ENCODE data around the gene HDAC8. TPM values are rescaled to one million over a fixed set of nuclear protein-coding genes. Genes with fewer than 3 reads are reported as not detected.
"Not testable (repeated sequence)": the region's sequence is repeated elsewhere in the genome, so short reads cannot be mapped to it uniquely, and the experiment has no call there.

The HDAC8 gene
- total RNA-seq, 4 donors from 2014 or later, result 19.2 to 23.3 (median 22.0) TPM

DNA sequence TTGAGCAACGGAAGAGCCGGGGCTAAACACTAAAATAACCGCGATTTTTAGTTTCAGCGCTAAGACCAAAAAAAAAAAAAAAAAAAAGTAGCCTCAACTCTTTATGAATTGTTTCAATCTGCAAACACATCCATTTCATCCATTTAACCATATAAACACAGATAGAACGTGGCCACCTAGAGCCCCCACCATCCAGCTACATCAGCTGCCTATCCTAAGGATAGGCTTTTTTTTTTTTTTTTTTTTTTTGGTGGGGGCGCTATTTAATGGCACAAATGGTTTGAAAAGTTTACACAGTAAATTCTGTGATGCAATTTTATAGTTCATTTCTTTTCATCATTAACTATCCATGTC, 492 bp upstream of the HDAC8 start:
- no peaks in the 10 kb centered on the region for H3K9me3 ChIP-seq
- no peaks in the 10 kb centered on the region for H3K27me3 ChIP-seq
- peak overlapping the region; percentile 60 to 73 (median 63) for H3K4me3 ChIP-seq
- peak overlapping the region in 2 of 4 donors; percentile 77 for H3K27ac ChIP-seq (replicated peaks in 1 of 4)
- peaks cover 0 to 8% (median 7%) of the 10 kb centered on the region in 4 donors for H3K4me1 ChIP-seq
- WGBS, result 26% methylated on average over 7 of the region's 7 CpGs
- DNase-seq (ENCODE audit: extremely low spot score), result no peak
- TF ChIP-seq POLR2A (IDR thresholded peaks at IDR 0.05; ENCODE audit: low read depth) (no peak), EP300 (IDR thresholded peaks at IDR 0.05) (no peak), POLR2AphosphoS5 (IDR thresholded peaks at IDR 0.05) (no peak)
- TF ChIP-seq, protein P1, sequence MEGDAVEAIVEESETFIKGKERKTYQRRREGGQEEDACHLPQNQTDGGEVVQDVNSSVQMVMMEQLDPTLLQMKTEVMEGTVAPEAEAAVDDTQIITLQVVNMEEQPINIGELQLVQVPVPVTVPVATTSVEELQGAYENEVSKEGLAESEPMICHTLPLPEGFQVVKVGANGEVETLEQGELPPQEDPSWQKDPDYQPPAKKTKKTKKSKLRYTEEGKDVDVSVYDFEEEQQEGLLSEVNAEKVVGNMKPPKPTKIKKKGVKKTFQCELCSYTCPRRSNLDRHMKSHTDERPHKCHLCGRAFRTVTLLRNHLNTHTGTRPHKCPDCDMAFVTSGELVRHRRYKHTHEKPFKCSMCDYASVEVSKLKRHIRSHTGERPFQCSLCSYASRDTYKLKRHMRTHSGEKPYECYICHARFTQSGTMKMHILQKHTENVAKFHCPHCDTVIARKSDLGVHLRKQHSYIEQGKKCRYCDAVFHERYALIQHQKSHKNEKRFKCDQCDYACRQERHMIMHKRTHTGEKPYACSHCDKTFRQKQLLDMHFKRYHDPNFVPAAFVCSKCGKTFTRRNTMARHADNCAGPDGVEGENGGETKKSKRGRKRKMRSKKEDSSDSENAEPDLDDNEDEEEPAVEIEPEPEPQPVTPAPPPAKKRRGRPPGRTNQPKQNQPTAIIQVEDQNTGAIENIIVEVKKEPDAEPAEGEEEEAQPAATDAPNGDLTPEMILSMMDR (IDR thresholded peaks at IDR 0.05), result no peak
- intact Hi-C loops (cut with DNase I), result no loop called here
- peaks cover 0 to 15% (median under 1%) of the 10 kb centered on the region in 4 donors for H3K36me3 ChIP-seq

DNA sequence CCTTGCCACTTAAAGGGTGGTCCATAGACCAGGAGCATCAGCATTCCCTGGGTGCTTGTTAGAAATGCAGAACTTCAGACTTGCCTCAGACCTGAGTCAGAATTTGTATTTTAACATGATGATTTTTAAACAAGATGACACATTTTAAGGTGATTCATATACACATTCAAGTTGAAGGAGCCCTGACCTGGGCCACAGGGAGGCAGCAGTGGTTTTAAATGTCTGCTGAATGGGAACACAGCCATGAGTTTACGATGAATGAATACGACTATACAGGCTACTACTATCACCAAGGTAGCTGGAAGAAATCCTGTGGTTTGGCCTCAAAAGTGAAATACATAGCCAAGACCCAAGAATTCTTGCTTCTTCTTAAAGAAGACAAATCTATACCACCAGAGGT, 2.9 kb downstream of the HDAC8 start:
- peaks cover 0 to 49% (median 18%) of the 10 kb centered on the region in 4 donors for H3K36me3 ChIP-seq
- no peak for TF ChIP-seq POLR2AphosphoS5 (IDR thresholded peaks at IDR 0.05)
- TF ChIP-seq POLR2A (IDR thresholded peaks at IDR 0.05; ENCODE audit: low read depth), result no peak
- no peak for TF ChIP-seq EP300 (IDR thresholded peaks at IDR 0.05)
- TF ChIP-seq, protein P1 (IDR thresholded peaks at IDR 0.05), result no peak
- no peak overlapping the region for H3K27ac ChIP-seq (replicated peaks in 1 of 4)
- H3K4me1 ChIP-seq, result peaks cover 0 to 8% (median 7%) of the 10 kb centered on the region in 4 donors
- WGBS, result 74% methylated on average over 2 of the region's 2 CpGs
- no peak for DNase-seq (ENCODE audit: extremely low spot score)
- no peak overlapping the region for H3K4me3 ChIP-seq
- no peaks in the 10 kb centered on the region for H3K27me3 ChIP-seq
- H3K9me3 ChIP-seq, result no peaks in the 10 kb centered on the region
- intact Hi-C loops (cut with DNase I), result no loop called here

DNA sequence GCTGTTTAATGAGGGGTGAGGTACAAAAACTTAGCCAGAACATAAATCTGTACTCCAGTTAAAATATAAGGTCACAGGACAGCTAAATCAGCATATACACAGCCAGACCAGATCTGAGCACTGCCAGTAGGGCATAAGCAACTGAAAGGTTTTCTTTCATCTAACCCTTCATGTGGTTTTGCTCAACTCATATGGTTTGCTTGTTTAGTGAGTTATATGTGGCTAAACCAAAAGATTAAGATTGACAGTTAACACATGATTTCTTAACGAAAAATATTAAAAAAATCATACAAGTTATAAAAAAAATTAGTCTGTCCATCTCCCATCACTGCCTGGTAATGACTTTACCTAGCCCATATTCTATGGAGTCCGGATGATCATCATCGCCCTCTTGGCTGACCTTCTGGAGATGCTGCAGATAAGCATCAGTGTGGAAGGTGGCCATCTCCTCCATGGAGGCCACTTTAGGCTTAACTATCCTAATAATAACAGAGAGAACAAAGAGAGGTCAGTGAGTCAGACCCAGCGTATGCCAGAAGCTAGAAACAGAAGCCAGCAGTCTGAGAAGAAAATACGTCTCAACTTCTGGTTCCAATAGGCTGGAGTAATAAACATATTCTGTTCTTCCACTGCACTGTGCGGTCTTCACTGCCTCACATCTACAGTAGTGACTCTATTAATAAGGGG, 4.1 kb downstream of the HDAC8 start:
- 69% methylated on average over 6 of the region's 6 CpGs for WGBS
- Histone ChIP-seq H3K9me3 (no peaks in the 10 kb centered on the region), H3K27me3 (no peaks in the 10 kb centered on the region), H3K36me3 (peaks cover 0 to 57% (median 20%) of the 10 kb centered on the region in 4 donors), H3K4me3 (no peak overlapping the region), H3K27ac (replicated peaks in 1 of 4) (no peak overlapping the region), H3K4me1 (peaks cover 0 to 8% (median 7%) of the 10 kb centered on the region in 4 donors)
- TF ChIP-seq POLR2A (IDR thresholded peaks at IDR 0.05; ENCODE audit: low read depth) (no peak), EP300 (IDR thresholded peaks at IDR 0.05) (no peak), POLR2AphosphoS5 (IDR thresholded peaks at IDR 0.05) (no peak)
- TF ChIP-seq, protein P1 (IDR thresholded peaks at IDR 0.05), result no peak
- intact Hi-C loops (cut with DNase I), result no loop called here
- DNase-seq (ENCODE audit: extremely low spot score), result no peak

DNA sequence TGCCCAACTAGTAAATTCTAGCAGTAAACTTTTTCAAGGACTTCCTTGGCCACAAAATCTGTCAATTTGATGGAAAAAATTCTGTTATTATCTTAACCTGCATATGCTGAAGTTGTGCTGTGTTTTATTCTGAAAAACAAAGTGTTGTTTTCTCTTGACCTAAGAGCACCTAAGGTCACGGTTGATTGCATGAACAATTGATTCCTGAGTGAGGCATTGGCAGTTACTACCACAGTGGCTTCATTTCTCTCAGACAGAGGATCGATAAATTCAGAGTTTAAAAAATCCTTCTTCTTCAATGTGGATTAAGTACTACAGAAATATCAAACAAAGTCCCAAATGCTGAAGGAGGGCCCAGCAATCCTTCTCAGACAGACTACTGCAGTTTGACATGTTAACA, 6.2 kb downstream of the HDAC8 start:
- intact Hi-C loops (cut with DNase I), result no loop called here
- no peak for TF ChIP-seq POLR2AphosphoS5 (IDR thresholded peaks at IDR 0.05)
- TF ChIP-seq EP300 (IDR thresholded peaks at IDR 0.05), result no peak
- TF ChIP-seq POLR2A (IDR thresholded peaks at IDR 0.05; ENCODE audit: low read depth), result no peak
- TF ChIP-seq, protein P1 (IDR thresholded peaks at IDR 0.05), result no peak
- H3K4me3 ChIP-seq, result no peak overlapping the region
- WGBS, result 81% methylated on average over 2 of the region's 2 CpGs
- H3K27ac ChIP-seq (replicated peaks in 1 of 4), result no peak overlapping the region
- H3K27me3 ChIP-seq, result no peaks in the 10 kb centered on the region
- no peaks in the 10 kb centered on the region for H3K9me3 ChIP-seq
- H3K36me3 ChIP-seq, result peaks cover 0 to 62% (median 20%) of the 10 kb centered on the region in 4 donors
- no peak for DNase-seq (ENCODE audit: extremely low spot score)
- H3K4me1 ChIP-seq, result peaks cover 0 to 1% (median under 1%) of the 10 kb centered on the region in 4 donors

DNA sequence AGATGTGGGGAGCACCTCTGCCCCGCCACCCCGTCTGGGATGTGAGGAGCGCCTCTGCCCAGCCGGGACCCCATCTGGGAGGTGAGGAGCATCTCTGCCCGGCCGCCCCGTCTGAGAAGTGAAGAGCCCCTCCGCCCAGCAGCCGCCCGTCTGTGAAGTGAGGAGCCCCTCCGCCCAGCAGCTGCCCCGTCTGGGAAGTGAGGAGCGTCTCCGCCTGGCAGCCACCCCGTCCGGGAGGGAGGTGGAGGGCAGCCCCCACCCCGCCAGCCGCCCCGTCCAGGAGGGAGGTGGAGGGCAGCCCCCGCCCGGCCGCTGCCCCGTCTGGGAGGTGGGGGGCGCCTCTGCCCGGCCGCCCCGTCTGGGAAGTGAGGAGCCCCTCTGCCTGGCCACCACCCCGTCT, 13.0 kb downstream of the HDAC8 start:
- H3K27me3 ChIP-seq; H3K4me3 ChIP-seq; H3K4me1 ChIP-seq; DNase-seq (ENCODE audit: extremely low spot score); intact Hi-C loops (cut with DNase I); H3K27ac ChIP-seq (replicated peaks in 1 of 4); H3K9me3 ChIP-seq: not testable (repeated sequence)
- H3K36me3 ChIP-seq, result peaks cover 0 to 17% (median 2%) of the 10 kb centered on the region in 4 donors
- 75% methylated on average over 2 of the region's 28 CpGs for WGBS
